H9 (cell line): ENCODE results near the gene COL23A1. TPM values are rescaled to one million over a fixed set of nuclear protein-coding genes. Genes with fewer than 3 reads are reported as not detected.
"Not testable (repeated sequence)": the region's sequence is repeated elsewhere in the genome, so short reads cannot be mapped to it uniquely, and the experiment has no call there.

Experiments used
- DNase-seq: peaks from one replicate; pipeline ENCODE4 v3.0.0-alpha.2; 2017
- H2AFZ ChIP-seq: one replicate; pipeline ENCODE4 v1.6.1; 2013; ENCODE audit warnings: mild to moderate bottlenecking, low read length, control low read depth, moderate library complexity
- H2AK5ac ChIP-seq: 2 replicates; pipeline ENCODE4 v1.6.1; 2013; ENCODE audit warnings: low read length, control low read depth, mixed read lengths; ENCODE audit not compliant: insufficient read length
- H2BK120ac ChIP-seq: one replicate; pipeline ENCODE4 v1.6.1; 2013; ENCODE audit warnings: low read depth, mild to moderate bottlenecking, low read length, control low read depth, inconsistent platforms; ENCODE audit not compliant: poor library complexity, severe bottlenecking
- H2BK12ac ChIP-seq: 2 replicates; pipeline ENCODE4 v1.6.1; 2013; ENCODE audit warnings: low read length, control low read depth, mixed read lengths, low read depth; ENCODE audit not compliant: insufficient read length
- H2BK15ac ChIP-seq: 2 replicates; pipeline ENCODE4 v1.6.1; 2013; ENCODE audit warnings: low read depth, low read length, control low read depth
- H2BK20ac ChIP-seq: one replicate; pipeline ENCODE4 v1.6.1; 2013; ENCODE audit warnings: low read depth, mild to moderate bottlenecking, low read length, control low read depth, inconsistent platforms; ENCODE audit not compliant: poor library complexity, severe bottlenecking
- H2BK5ac ChIP-seq: 2 replicates; pipeline ENCODE4 v1.6.1; 2013; ENCODE audit warnings: low read length, control low read depth, mixed read lengths; ENCODE audit not compliant: insufficient read length
- H3K14ac ChIP-seq: 2 replicates; pipeline ENCODE4 v1.6.1; 2013; ENCODE audit warnings: low read length, control low read depth; ENCODE audit not compliant: insufficient read depth
- H3K18ac ChIP-seq: 2 replicates; pipeline ENCODE4 v1.6.1; 2013; ENCODE audit warnings: low read depth, mild to moderate bottlenecking, mixed read lengths, low read length, control low read depth; ENCODE audit not compliant: insufficient read length
- H3K23ac ChIP-seq: 2 replicates; pipeline ENCODE4 v1.6.1; 2013; ENCODE audit warnings: low read length, control low read depth, mixed read lengths, low read depth; ENCODE audit not compliant: insufficient read length
- H3K23me2 ChIP-seq: 2 replicates; pipeline ENCODE4 v1.6.1; 2013; ENCODE audit warnings: low read depth, mild to moderate bottlenecking, mixed read lengths, low read length, control low read depth; ENCODE audit not compliant: insufficient read length, poor library complexity, severe bottlenecking
- H3K27ac ChIP-seq: 2 replicates; pipeline ENCODE4 v1.5.1; 2013; ENCODE audit warnings: low read length, control low read depth, mixed read lengths, low read depth; ENCODE audit not compliant: insufficient read length
- H3K27me3 ChIP-seq: 2 replicates; pipeline ENCODE4 v1.6.1; 2013; ENCODE audit warnings: low read length, control low read depth, inconsistent platforms; ENCODE audit not compliant: insufficient read depth
- H3K4ac ChIP-seq: 2 replicates; pipeline ENCODE4 v1.6.1; 2013; ENCODE audit warnings: low read depth, mild to moderate bottlenecking, control low read depth, inconsistent platforms, low read length, moderate library complexity
- H3K4me1 ChIP-seq: 2 replicates; pipeline ENCODE4 v1.6.1; 2013; ENCODE audit warnings: low read length, control low read depth, inconsistent platforms; ENCODE audit not compliant: insufficient read depth
- H3K4me2 ChIP-seq: 2 replicates; pipeline ENCODE4 v1.6.1; 2013; ENCODE audit warnings: low read length, control low read depth, mixed read lengths; ENCODE audit not compliant: insufficient read length, insufficient read depth
- H3K56ac ChIP-seq: 2 replicates; pipeline ENCODE4 v1.6.1; 2013; ENCODE audit warnings: low read depth, mild to moderate bottlenecking, mixed read lengths, low read length, control low read depth; ENCODE audit not compliant: insufficient read length
- H3K79me1 ChIP-seq: 2 replicates; pipeline ENCODE4 v1.6.1; 2013; ENCODE audit warnings: low read depth, mild to moderate bottlenecking, moderate library complexity, low read length, control low read depth, inconsistent platforms; ENCODE audit not compliant: insufficient read depth, poor library complexity, severe bottlenecking
- H3K79me2 ChIP-seq: 2 replicates; pipeline ENCODE4 v1.6.1; 2013; ENCODE audit warnings: low read length, control low read depth, inconsistent platforms; ENCODE audit not compliant: insufficient read depth
- H3K9ac ChIP-seq: 2 replicates; pipeline ENCODE4 v1.6.1; 2013; ENCODE audit warnings: low read length, control low read depth, mixed read lengths; ENCODE audit not compliant: insufficient read length; ENCODE audit errors: extremely low read depth
- H3K9me3 ChIP-seq: one replicate; pipeline ENCODE4 v1.6.1; 2013; ENCODE audit warnings: low read depth, low read length, inconsistent platforms; ENCODE audit not compliant: control insufficient read depth
- H3T11ph ChIP-seq: one replicate; pipeline ENCODE4 v1.6.1; 2013; ENCODE audit warnings: mild to moderate bottlenecking, low read length, control low read depth, inconsistent platforms
- H4K20me1 ChIP-seq: one replicate; pipeline ENCODE4 v1.6.1; 2013; ENCODE audit not compliant: control insufficient read depth, insufficient read length, insufficient read depth
- H4K5ac ChIP-seq: 2 replicates; pipeline ENCODE4 v1.6.1; 2013; ENCODE audit warnings: low read depth, mild to moderate bottlenecking, mixed read lengths, low read length, control low read depth; ENCODE audit not compliant: insufficient read length
- H4K8ac ChIP-seq: replicated peaks from 2 replicates; pipeline ENCODE4 v1.6.1; 2013; ENCODE audit warnings: low read length, control low read depth, mixed read lengths, low read depth; ENCODE audit not compliant: insufficient read length
- H4K91ac ChIP-seq: 2 replicates; pipeline ENCODE4 v1.6.1; 2013; ENCODE audit warnings: low read depth, mild to moderate bottlenecking, moderate library complexity, mixed read lengths, low read length, control low read depth; ENCODE audit not compliant: insufficient read length
- H3K27ac Mint-ChIP-seq, 3 experiments: 2 replicates in 2 of 3; 3 replicates in 1 of 3; pipeline ENCODE4 v1.8.0; 2020 to 2021; ENCODE audit warnings: mixed read lengths in 3 of 3, mild to moderate bottlenecking in 1 of 3, moderate library complexity in 1 of 3
- H3K27me3 Mint-ChIP-seq: 2 replicates; pipeline ENCODE4 v1.8.0; 2021; ENCODE audit warnings: low read depth, mild to moderate bottlenecking, moderate library complexity, mixed read lengths
- H3K36me3 Mint-ChIP-seq, 3 experiments: 2 replicates in 2 of 3; 3 replicates in 1 of 3; pipeline ENCODE4 v1.8.0; 2020 to 2021; ENCODE audit warnings: low read depth in 3 of 3, mixed read lengths in 3 of 3; ENCODE audit not compliant: insufficient read depth in 1 of 3
- H3K4me1 Mint-ChIP-seq, 2 experiments: 2 replicates each; pipeline ENCODE4 v1.8.0; 2020; ENCODE audit warnings: mixed read lengths in 2 of 2
- H3K4me3 Mint-ChIP-seq, 2 experiments: 2 replicates in 1 of 2; 3 replicates in 1 of 2; pipeline ENCODE4 v1.8.0; 2020 to 2021; ENCODE audit warnings: mild to moderate bottlenecking in 2 of 2, mixed read lengths in 2 of 2, moderate library complexity in 1 of 2
- H3K9me3 Mint-ChIP-seq, 2 experiments: 2 replicates in 1 of 2; 3 replicates in 1 of 2; pipeline ENCODE4 v1.8.0; 2020; ENCODE audit warnings: mild to moderate bottlenecking in 2 of 2, mixed read lengths in 2 of 2, moderate library complexity in 1 of 2
- CTCF ChIP-seq: fragments of 200-600 bp; sonication (generic); conservative IDR thresholded peaks from 3 replicates; pipeline ENCODE4 v1.8.0; 2021; ENCODE audit warnings: antibody characterized with exemption, mild to moderate bottlenecking
- WGBS: extraction: QIAGEN DNeasy Blood & Tissue Kit; methylation state at CpG from one replicate; pipeline ENCODE4 v1.1.7; 2013; ENCODE audit warnings: missing lambda C conversion rate, low lambda C conversion rate, mixed read lengths; ENCODE audit not compliant: insufficient read length; ENCODE audit errors: extremely low coverage; 5-methylcytosine and 5-hydroxymethylcytosine counted together
- total RNA-seq: library from RNA; stranded (reverse); gene quantifications from 2 replicates; pipeline ENCODE4 v1.2.1, GENCODE V29; 2021

Gene COL23A1
- total RNA-seq, 1 experiment from 2014 or later = 2.6 TPM

GRCh38 chr5:178229861-178230260 is 360.3 kb downstream of the COL23A1 start:
- Histone ChIP-seq H3K4ac (no peak overlapping the region), H2AFZ (no peak overlapping the region), H4K8ac (no peak overlapping the region), H3K23me2 (peaks cover 3% of the 10 kb centered on the region), H2BK120ac (no peak overlapping the region), H2BK20ac (no peak overlapping the region), H3K9ac (no peak overlapping the region), H3K4me1 (no peaks in the 10 kb centered on the region), H3K56ac (no peak overlapping the region), H3K18ac (no peak overlapping the region), H3K4me2 (no peak overlapping the region), H4K5ac (no peak overlapping the region), H3T11ph (no peak overlapping the region), H3K27ac (no peak overlapping the region), H4K20me1 (no peaks in the 10 kb centered on the region), H3K27me3 (no peaks in the 10 kb centered on the region), H3K79me2 (peaks cover 4% of the 10 kb centered on the region; the same call in 1 of the 2 replicates), H3K23ac (no peak overlapping the region), H3K79me1 (no peaks in the 10 kb centered on the region), H3K14ac (no peak overlapping the region), H3K9me3 (no peaks in the 10 kb centered on the region), H2BK5ac (no peak overlapping the region), H2BK15ac (no peak overlapping the region), H2AK5ac (no peak overlapping the region), H2BK12ac (no peak overlapping the region), H4K91ac (no peak overlapping the region)
- Mint-ChIP-seq H3K4me1 (peaks cover 11 to 19% of the 10 kb centered on the region in 2 experiments), H3K4me3 (peak overlapping the region; percentile 46 to 55; a peak in 2 of 5 replicates), H3K9me3 (no peaks in the 10 kb centered on the region; a peak in 1 of 5 replicates), H3K36me3 (peaks cover 44 to 64% (median 53%) of the 10 kb centered on the region in 3 experiments), H3K27ac (no peak overlapping the region), H3K27me3 (no peaks in the 10 kb centered on the region; the same call in 1 of the 2 replicates)
- no peak for DNase-seq
- TF ChIP-seq CTCF = no peak
- WGBS = no CpG with 5 or more reads among the region's 10 CpGs

- H3K27me3 Mint-ChIP-seq, H2AFZ ChIP-seq, H3K18ac ChIP-seq, H4K20me1 ChIP-seq, H2BK120ac ChIP-seq, H3K4ac ChIP-seq, H2BK12ac ChIP-seq, DNase-seq, H3K23me2 ChIP-seq, H2BK5ac ChIP-seq, H3K79me1 ChIP-seq, H3K14ac ChIP-seq, H3K79me2 ChIP-seq, H3K9me3 Mint-ChIP-seq, H2BK15ac ChIP-seq, H3K27ac ChIP-seq, H3K56ac ChIP-seq, H3K4me3 Mint-ChIP-seq, H4K91ac ChIP-seq, H2BK20ac ChIP-seq, H3K4me1 ChIP-seq, H3K9ac ChIP-seq, H2AK5ac ChIP-seq, H3T11ph ChIP-seq, H4K5ac ChIP-seq, H3K4me2 ChIP-seq, H3K23ac ChIP-seq, H4K8ac ChIP-seq, H3K9me3 ChIP-seq, H3K27me3 ChIP-seq: not testable (repeated sequence)
- Mint-ChIP-seq H3K27ac (peak overlapping the region in 1 of 3 experiments; percentile 3; a peak in 1 of 7 replicates), H3K36me3 (peaks cover 44 to 65% (median 53%) of the 10 kb centered on the region in 3 experiments), H3K4me1 (peaks cover 11 to 20% of the 10 kb centered on the region in 2 experiments)
- no CpG with 5 or more reads among the region's 13 CpGs for WGBS
Measured at GRCh38 chr5:178229111-178229510, 361.1 kb downstream of the COL23A1 start.
